Immature natural killer cell (primary cell): ENCODE results near the gene ARHGEF26. TPM values are rescaled to one million over a fixed set of nuclear protein-coding genes. Genes with fewer than 3 reads are reported as not detected.

ENCODE experiments used
- DNase-seq, 3 donors: peaks; one replicate each; pipeline ENCODE4 v3.0.0; 2022; ENCODE audit warnings: mixed read lengths in 1 of 3
- H3K27ac Mint-ChIP-seq, 6 donors: one replicate each; pipeline ENCODE4 v1.8.0; 2020; ENCODE audit warnings: mixed read lengths in 6 of 6, mild to moderate bottlenecking in 5 of 6, inconsistent platforms in 4 of 6, moderate library complexity in 3 of 6
- H3K27me3 Mint-ChIP-seq, 3 donors: one replicate each; pipeline ENCODE4 v1.8.0; 2020 to 2021; ENCODE audit warnings: low read depth in 3 of 3, mild to moderate bottlenecking in 3 of 3, mixed read lengths in 3 of 3, moderate library complexity in 3 of 3, inconsistent platforms in 1 of 3
- H3K36me3 Mint-ChIP-seq, 3 donors: one replicate each; pipeline ENCODE4 v1.8.0; 2020; ENCODE audit warnings: mixed read lengths in 3 of 3, inconsistent platforms in 2 of 3, mild to moderate bottlenecking in 2 of 3
- H3K4me1 Mint-ChIP-seq, 2 donors: one replicate each; pipeline ENCODE4 v1.8.0; 2020; ENCODE audit warnings: inconsistent platforms in 2 of 2, mild to moderate bottlenecking in 2 of 2, mixed read lengths in 2 of 2, moderate library complexity in 1 of 2
- H3K4me3 Mint-ChIP-seq, 5 donors: one replicate each; pipeline ENCODE4 v1.8.0; 2020; ENCODE audit warnings: mild to moderate bottlenecking in 5 of 5, mixed read lengths in 5 of 5, inconsistent platforms in 3 of 5, moderate library complexity in 3 of 5
- H3K9me3 Mint-ChIP-seq, 6 donors: one replicate each; pipeline ENCODE4 v1.8.0; 2020; ENCODE audit warnings: mild to moderate bottlenecking in 6 of 6, mixed read lengths in 6 of 6, inconsistent platforms in 4 of 6, moderate library complexity in 3 of 6
- polyA plus RNA-seq, 3 donors: library from polyadenylated mRNA; unstranded; fragments of 300-500 nt; fragmentation: Illumina TruSeq; gene quantifications; one replicate each; pipeline ENCODE4 v1.2.3, GENCODE V29; 2021

ARHGEF26 gene
- polyA plus RNA-seq, 3 donors from 2014 or later: 0.22 TPM; not detected in 2

DNA sequence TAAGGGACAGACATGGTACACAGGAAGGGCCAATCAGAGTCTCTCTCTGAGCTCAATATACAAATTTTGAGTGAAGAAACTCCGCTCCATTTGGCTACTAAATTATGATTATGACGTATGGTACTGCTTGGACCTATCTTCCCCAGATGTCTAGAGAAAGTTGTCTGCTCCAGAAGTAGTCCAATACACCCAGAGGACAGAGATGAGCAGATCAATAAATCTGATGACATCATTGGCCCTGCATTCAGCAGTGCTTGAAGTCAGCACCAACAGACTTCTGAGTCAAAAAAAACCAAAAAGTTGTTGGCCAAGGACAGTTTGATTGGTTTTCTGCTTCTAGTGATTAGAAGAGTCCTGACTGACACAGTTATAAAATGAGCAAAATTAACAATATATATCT is 19.9 kb upstream of the ARHGEF26 start:
- no peak for DNase-seq
- H3K9me3 Mint-ChIP-seq: peaks cover 0 to 5% (median 0%) of the 10 kb centered on the region in 6 donors
- peaks cover 2 to 6% (median 4%) of the 10 kb centered on the region in 3 donors for H3K27me3 Mint-ChIP-seq
- no peaks in the 10 kb centered on the region for H3K4me1 Mint-ChIP-seq
- no peak overlapping the region for H3K4me3 Mint-ChIP-seq
- H3K36me3 Mint-ChIP-seq: no peaks in the 10 kb centered on the region
- H3K27ac Mint-ChIP-seq: no peak overlapping the region

DNA sequence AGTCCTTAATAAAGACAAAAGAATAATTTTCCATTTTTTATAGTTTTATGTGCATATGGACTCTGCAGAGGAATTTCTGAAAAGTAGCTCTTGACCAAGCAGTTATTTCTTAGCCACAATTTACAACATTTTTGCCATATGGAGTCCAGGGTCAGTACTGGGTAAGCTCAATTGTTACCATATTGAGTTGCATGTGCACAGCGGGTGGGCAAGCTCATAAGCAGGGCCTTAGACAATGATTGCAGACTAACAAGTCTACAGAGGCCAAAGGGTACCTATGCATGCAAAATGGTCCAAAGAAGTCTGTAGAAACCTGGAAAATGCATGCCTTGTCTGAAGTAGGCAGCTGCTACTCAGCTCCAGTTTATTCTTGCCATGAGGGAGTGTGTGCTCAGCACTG is 19.0 kb upstream of the ARHGEF26 start:
- no peak for DNase-seq
- Mint-ChIP-seq H3K4me3 (no peak overlapping the region), H3K27ac (no peak overlapping the region), H3K27me3 (peaks cover 4 to 6% (median 4%) of the 10 kb centered on the region in 3 donors), H3K9me3 (peaks cover 0 to 5% (median 0%) of the 10 kb centered on the region in 6 donors), H3K4me1 (no peaks in the 10 kb centered on the region), H3K36me3 (no peaks in the 10 kb centered on the region)

DNA sequence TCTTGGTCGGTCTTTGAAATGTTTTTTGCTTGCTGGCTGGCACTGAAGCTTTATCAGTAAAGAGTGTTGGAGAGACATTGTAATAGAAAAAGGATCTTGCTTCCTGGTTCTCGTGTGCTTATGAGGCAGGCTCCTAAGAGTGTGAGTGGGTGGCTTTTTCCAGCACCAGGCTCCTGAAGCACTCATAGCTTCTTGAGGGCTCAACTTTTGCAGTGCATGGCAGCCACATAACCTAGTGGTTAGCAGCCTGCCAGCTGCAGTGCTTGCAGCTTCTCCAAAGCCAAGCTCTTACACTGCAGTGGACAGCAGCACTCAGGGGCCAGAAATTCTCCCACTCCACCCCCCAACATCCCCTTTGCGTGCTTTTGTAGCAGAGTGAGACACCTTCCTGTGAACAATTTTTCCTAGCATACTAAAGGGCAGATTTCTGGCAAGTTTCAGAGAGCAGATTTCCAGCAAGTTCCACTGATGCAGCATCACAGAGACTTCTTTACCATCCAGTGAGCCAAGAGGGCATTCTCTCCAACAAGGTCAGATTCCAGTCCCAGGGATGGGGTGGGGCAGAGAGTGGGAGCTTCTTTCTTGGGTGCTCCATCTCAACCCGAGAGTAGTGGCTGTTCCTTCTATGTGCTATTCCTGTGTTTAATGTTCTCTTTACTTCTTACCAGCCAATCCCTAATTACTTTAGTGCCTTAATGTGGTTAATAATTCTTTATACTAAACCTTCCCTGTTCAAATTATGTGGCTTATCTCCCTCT is 15.8 kb upstream of the ARHGEF26 start:
- no peak overlapping the region for H3K4me3 Mint-ChIP-seq
- no peak for DNase-seq
- H3K27ac Mint-ChIP-seq: no peak overlapping the region
- H3K36me3 Mint-ChIP-seq: no peaks in the 10 kb centered on the region
- no peaks in the 10 kb centered on the region for H3K4me1 Mint-ChIP-seq
- peaks cover 4 to 6% (median 4%) of the 10 kb centered on the region in 3 donors for H3K27me3 Mint-ChIP-seq
- peaks cover 0 to 5% (median 0%) of the 10 kb centered on the region in 6 donors for H3K9me3 Mint-ChIP-seq

DNA sequence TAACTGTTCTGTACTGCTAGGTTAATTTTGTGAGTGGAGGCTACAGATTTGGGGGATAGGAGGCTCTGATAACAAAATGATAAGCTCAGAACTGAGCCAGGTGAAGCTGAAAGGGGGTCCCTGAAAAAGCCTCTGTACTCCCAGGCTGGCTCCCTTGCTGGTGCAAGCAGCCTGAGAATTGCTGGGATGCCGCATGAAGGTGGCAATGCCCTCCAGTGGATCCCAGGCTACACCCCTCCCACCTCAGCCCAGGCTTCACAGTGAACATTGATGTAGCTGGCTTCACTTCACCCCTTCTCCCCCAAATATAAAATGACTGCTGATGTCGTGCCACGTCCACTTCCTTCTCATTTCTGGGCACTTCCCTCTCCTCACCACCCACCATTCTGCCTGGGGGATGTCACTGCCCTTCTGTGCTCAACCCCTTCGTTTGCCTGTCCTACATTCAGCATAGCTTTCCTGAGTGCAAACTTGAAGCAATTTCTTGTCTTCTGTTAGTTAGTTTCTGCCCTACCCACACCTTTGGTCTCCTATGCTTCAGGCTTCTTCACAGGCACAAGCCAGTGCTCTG is 9.7 kb upstream of the ARHGEF26 start:
- no peaks in the 10 kb centered on the region for H3K4me1 Mint-ChIP-seq
- no peaks in the 10 kb centered on the region for H3K36me3 Mint-ChIP-seq
- peaks cover 0 to 2% (median 0%) of the 10 kb centered on the region in 6 donors for H3K9me3 Mint-ChIP-seq
- no peak overlapping the region for H3K27ac Mint-ChIP-seq
- no peak overlapping the region for H3K4me3 Mint-ChIP-seq
- H3K27me3 Mint-ChIP-seq: peaks cover 0 to 2% (median 0%) of the 10 kb centered on the region in 3 donors
- DNase-seq: no peak

DNA sequence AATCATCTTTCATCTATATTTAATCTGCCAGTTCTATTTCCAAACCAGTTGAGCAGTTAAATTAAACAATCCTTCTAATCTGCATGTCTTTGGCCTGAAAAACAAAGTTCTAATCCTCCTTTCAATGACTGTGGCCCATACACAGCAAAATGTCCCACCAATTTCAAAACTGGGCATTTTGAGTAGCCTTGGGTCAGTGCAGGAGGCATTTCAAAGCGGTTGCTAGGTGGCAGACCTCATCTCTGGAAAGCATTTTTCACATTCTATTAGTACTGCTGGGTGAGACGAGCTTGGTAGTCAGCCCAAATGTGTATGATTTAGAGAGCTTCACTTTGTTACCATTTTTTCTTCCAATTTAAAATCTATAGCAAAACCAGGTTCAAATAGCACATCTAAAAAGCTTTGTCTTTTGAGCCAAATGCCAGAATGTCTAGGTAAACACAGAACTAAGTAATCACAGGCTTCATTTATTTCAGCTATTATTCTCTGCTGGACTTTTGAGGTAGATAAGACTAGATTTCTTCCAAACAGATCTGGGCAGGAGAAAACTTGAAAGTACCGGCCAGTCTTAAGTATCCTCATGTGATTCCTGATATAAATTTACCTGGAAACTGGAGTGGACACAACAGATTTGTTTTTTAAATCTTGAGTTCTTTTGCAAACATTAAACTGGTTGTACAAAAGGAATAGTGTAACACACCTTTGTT is 8.9 kb upstream of the ARHGEF26 start:
- Mint-ChIP-seq H3K4me3 (no peak overlapping the region), H3K4me1 (no peaks in the 10 kb centered on the region), H3K9me3 (peaks cover 0 to 2% (median 0%) of the 10 kb centered on the region in 6 donors), H3K36me3 (no peaks in the 10 kb centered on the region), H3K27me3 (peaks cover 0 to 4% (median 3%) of the 10 kb centered on the region in 3 donors), H3K27ac (no peak overlapping the region)
- no peak for DNase-seq

DNA sequence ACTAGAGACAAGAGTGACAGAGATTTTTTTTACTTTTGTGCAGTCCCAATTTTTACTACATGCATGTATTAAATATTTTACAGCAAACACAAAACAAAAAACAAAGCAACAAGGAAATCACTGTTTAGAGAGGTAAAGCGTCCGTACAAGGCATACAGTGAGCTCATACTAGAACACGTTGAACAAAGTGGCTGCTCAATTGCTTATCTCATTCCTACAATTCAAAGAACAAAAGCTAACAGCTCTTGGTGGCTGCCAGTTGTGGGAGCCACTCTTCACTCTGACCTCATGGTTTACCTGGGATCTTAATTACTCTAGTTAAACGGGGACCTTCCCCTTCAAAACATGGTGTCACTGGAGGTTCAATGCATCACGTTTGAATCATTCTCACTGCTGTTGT is 7.6 kb upstream of the ARHGEF26 start:
- no peak for DNase-seq
- H3K27me3 Mint-ChIP-seq: peaks cover 3 to 4% (median 3%) of the 10 kb centered on the region in 3 donors
- H3K4me1 Mint-ChIP-seq: no peaks in the 10 kb centered on the region
- H3K36me3 Mint-ChIP-seq: no peaks in the 10 kb centered on the region
- H3K9me3 Mint-ChIP-seq: peaks cover 0 to 2% (median 0%) of the 10 kb centered on the region in 6 donors
- no peak overlapping the region for H3K27ac Mint-ChIP-seq
- H3K4me3 Mint-ChIP-seq: no peak overlapping the region

DNA sequence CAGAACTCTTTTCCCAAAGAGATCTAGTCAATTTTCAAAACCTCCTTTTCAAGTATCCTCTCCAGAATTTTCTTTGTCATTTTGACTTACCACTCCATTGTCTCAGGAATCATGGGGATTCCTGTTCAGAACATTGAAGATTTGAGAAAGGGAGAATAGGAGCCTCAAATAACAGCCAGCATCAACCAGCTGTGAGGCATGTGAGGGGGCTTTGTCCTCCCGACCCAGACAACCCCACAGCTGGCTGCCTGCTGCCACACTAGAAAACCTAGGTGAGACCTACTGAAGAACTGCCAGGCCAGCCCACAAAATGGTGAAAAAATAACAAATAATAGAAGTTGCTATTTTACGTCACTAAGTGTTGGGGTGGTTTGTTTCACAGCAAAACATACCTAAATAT is 5.9 kb upstream of the ARHGEF26 start:
- peaks cover 0 to 2% (median 0%) of the 10 kb centered on the region in 6 donors for H3K9me3 Mint-ChIP-seq

DNA sequence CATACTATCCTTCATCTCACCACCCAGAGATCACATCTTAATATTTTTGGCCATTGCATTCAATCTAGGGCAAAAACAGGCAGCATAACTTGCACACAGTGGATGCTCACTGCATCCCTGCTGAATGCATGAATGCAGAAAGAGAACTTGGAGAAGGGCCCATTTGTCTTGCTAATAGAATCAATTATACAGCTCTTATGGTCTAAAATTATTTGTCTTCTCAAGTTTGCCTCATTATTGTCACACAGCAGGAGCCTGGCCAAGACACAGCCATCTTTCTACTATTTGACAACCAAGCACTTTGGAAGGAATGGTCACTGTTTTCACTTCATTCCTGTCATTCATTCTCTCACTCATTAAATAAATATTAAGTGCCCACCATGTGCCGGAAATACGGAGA is 1.2 kb upstream of the ARHGEF26 start:
- Mint-ChIP-seq H3K36me3 (peaks cover 0 to 3% (median 0%) of the 10 kb centered on the region in 3 donors), H3K27me3 (peaks cover 21 to 39% (median 23%) of the 10 kb centered on the region in 3 donors), H3K4me1 (peaks cover 17 to 22% of the 10 kb centered on the region in 2 donors), H3K9me3 (peaks cover 0 to 12% (median 0%) of the 10 kb centered on the region in 6 donors), H3K4me3 (peak overlapping the region in 2 of 5 donors; percentile 25 to 69), H3K27ac (no peak overlapping the region)
- DNase-seq: no peak

More for the DNA sequence above, 5.9 kb upstream of the ARHGEF26 start:
- DNase-seq: no peak
- H3K27me3 Mint-ChIP-seq: peaks cover 6 to 10% (median 9%) of the 10 kb centered on the region in 3 donors
- H3K36me3 Mint-ChIP-seq: no peaks in the 10 kb centered on the region
- H3K4me1 Mint-ChIP-seq: peaks cover 0 to 4% of the 10 kb centered on the region in 2 donors
- H3K27ac Mint-ChIP-seq: no peak overlapping the region
- H3K4me3 Mint-ChIP-seq: no peak overlapping the region

DNA sequence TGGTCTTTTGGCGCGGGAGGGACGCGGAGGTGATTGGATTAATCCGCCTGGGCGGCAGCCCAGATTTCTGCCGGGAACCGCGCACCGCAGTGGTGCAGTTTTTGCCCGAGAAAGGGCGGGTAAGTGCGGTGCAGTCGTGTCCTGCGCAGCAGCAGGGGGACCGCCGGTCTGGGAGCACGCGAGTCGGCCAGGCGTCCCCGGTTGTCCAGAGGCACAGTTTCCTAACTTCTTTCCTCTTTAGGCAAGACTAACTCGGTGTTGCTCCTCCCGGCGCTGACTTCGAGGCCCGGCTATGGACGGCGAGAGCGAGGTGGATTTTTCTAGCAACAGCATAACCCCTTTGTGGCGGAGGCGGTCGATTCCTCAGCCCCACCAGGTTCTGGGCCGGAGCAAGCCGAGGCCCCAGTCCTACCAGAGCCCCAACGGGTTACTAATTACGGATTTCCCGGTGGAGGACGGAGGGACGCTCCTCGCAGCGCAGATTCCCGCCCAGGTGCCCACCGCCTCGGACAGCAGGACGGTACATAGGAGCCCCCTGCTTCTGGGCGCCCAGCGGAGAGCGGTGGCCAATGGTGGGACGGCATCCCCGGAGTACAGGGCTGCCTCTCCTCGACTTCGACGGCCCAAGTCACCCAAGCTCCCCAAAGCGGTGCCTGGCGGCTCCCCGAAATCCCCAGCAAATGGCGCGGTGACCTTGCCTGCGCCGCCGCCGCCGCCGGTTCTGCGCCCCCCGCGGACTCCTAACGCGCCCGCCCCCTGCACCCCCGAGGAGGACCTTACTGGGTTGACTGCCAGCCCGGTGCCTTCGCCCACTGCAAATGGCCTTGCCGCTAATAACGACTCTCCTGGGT is 736 bp downstream of the ARHGEF26 start:
- peak in 1 of 3 donors; percentile 2 for DNase-seq
- peaks cover 0 to 16% (median 0%) of the 10 kb centered on the region in 6 donors for H3K9me3 Mint-ChIP-seq
- peaks cover 20 to 37% (median 21%) of the 10 kb centered on the region in 3 donors for H3K27me3 Mint-ChIP-seq
- H3K4me1 Mint-ChIP-seq: peaks cover 17 to 22% of the 10 kb centered on the region in 2 donors
- H3K36me3 Mint-ChIP-seq: peaks cover 0 to 3% (median 0%) of the 10 kb centered on the region in 3 donors
- peak overlapping the region; percentile 69 to 75 (median 72) for H3K4me3 Mint-ChIP-seq
- no peak overlapping the region for H3K27ac Mint-ChIP-seq

DNA sequence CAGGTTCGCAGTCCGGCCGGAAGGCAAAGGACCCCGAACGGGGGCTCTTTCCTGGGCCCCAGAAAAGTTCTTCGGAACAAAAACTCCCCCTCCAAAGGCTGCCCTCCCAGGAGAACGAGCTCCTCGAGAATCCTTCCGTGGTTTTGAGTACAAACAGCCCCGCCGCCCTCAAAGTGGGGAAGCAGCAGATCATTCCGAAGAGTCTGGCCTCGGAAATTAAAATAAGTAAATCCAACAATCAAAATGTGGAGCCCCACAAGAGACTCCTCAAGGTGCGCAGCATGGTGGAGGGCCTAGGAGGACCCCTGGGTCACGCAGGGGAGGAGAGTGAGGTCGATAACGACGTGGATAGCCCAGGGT is 1.3 kb downstream of the ARHGEF26 start:
- no peak for DNase-seq
- Mint-ChIP-seq H3K9me3 (peaks cover 0 to 16% (median 0%) of the 10 kb centered on the region in 6 donors), H3K36me3 (peaks cover 0 to 3% (median 0%) of the 10 kb centered on the region in 3 donors), H3K27me3 (peaks cover 19 to 36% (median 21%) of the 10 kb centered on the region in 3 donors), H3K4me1 (peaks cover 17 to 22% of the 10 kb centered on the region in 2 donors), H3K27ac (no peak overlapping the region), H3K4me3 (peak overlapping the region; percentile 31 to 61 (median 59))

DNA sequence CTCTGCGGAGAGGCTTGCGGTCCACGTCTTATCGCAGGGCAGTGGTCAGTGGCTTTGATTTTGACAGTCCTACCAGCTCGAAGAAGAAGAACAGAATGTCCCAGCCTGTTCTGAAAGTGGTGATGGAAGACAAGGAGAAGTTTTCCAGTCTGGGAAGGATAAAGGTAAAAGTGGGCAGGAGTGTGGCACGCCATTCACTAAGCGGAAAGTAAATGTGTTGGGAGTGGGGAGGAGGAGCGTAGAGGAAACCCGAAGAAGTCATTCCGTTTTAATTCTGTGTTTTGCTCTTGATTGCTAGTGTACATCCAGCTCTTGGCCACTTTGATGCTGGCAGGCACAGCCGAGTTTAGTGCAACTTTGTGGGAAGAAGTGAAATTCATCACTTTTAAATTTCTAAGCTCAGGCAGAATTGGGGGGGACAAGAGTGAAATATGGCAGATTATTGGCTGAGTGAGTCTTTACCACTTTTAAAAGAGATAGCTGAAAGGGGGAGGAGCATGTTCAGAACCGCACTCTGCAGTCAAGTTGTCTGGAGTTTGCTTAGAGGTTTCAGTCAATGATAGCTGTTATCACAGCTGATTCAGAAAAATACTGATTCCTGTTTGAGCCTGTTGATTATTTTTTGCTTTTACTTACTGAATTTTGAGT is 1.8 kb downstream of the ARHGEF26 start:
- Mint-ChIP-seq H3K27me3 (peaks cover 19 to 36% (median 19%) of the 10 kb centered on the region in 3 donors), H3K4me3 (peak overlapping the region; percentile 31 to 61 (median 59)), H3K36me3 (peaks cover 0 to 3% (median 0%) of the 10 kb centered on the region in 3 donors), H3K27ac (no peak overlapping the region), H3K4me1 (peaks cover 17 to 22% of the 10 kb centered on the region in 2 donors), H3K9me3 (peaks cover 0 to 16% (median 0%) of the 10 kb centered on the region in 6 donors)
- no peak for DNase-seq

DNA sequence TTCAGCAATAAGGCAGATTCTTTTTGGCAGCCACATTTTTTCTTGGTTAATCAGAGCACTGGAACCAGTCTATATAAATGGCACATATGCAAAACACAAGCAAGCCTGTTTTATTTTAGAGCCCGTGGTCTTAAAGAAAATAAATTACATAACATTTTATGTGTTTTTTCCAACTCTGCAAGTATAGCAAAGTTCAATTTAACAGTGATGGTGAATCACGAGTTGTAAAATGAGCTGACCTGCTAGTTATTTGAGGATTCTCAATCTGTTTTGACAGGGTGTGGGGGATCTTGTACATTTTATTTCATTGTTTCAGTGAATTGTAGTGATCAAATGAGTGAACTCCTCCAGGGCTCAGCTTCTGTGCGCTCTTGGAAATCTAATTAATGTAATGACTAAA is 2.7 kb downstream of the ARHGEF26 start:
- peaks cover 18 to 36% (median 23%) of the 10 kb centered on the region in 3 donors for H3K27me3 Mint-ChIP-seq
- H3K4me3 Mint-ChIP-seq: no peak overlapping the region
- H3K36me3 Mint-ChIP-seq: peaks cover 0 to 3% (median 0%) of the 10 kb centered on the region in 3 donors
- peaks cover 0 to 16% (median 0%) of the 10 kb centered on the region in 6 donors for H3K9me3 Mint-ChIP-seq
- peaks cover 17 to 22% of the 10 kb centered on the region in 2 donors for H3K4me1 Mint-ChIP-seq
- H3K27ac Mint-ChIP-seq: no peak overlapping the region
- DNase-seq: no peak
